Body of pancreas (tissue), 4 donors: ENCODE results near the gene SERPINE1.
A peak's percentile ranks its signal among the peaks of the same experiment; 100 is the strongest.

Experiments
- CTCF ChIP-seq, 7 experiments: fragments of 450-650 bp in 4 of 7; fragments of 200-600 bp in 3 of 7; sonication (generic) in 3 of 7; IDR thresholded peaks; one replicate each; pipeline ENCODE4 v1.5.1; 2016 to 2019; ENCODE audit warnings: antibody characterized with exemption in 7 of 7
- POLR2A ChIP-seq, 3 donors: fragments of 450-650 bp; IDR thresholded peaks; one replicate each; pipeline ENCODE4 v1.6.1; 2016; ENCODE audit warnings: antibody characterized with exemption in 3 of 3, mild to moderate bottlenecking in 2 of 3

DNA sequence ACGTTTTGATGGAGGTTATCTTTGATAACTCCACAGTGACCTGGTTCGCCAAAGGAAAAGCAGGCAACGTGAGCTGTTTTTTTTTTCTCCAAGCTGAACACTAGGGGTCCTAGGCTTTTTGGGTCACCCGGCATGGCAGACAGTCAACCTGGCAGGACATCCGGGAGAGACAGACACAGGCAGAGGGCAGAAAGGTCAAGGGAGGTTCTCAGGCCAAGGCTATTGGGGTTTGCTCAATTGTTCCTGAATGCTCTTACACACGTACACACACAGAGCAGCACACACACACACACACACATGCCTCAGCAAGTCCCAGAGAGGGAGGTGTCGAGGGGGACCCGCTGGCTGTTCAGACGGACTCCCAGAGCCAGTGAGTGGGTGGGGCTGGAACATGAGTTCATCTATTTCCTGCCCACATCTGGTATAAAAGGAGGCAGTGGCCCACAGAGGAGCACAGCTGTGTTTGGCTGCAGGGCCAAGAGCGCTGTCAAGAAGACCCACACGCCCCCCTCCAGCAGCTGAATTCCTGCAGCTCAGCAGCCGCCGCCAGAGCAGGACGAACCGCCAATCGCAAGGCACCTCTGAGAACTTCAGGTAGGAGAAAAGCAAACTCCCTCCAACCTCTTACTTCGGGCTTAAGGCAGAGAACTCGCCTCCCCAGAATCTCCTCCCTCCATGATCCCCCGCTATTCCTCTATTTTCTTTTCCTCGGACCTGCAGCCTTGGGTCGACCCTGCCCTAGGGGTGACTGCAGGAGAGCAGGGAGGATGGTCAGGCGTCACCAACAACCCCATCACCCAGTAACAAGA lies at the start of gene SERPINE1:
- TF ChIP-seq POLR2A (IDR thresholded peaks at IDR 0.05) (peak; percentile 28 to 77 (median 73)), CTCF (IDR thresholded peaks at IDR 0.05) (peak in 1 of 7 experiments; percentile 5)
